Loucy (cell line): ENCODE results near the gene MACROD2.

Experiments used
- H2AFZ ChIP-seq: fragments of 200-600 bp; sonication (generic); 2 replicates; pipeline ENCODE4 v1.6.0; 2016; ENCODE audit warnings: antibody characterized with exemption, mild to moderate bottlenecking, low read length, moderate library complexity
- H3F3A ChIP-seq: fragments of 200-600 bp; 2 replicates; pipeline ENCODE4 v1.6.0; 2016; ENCODE audit warnings: antibody characterized with exemption, low read depth, mild to moderate bottlenecking
- H3K27me3 ChIP-seq: fragments of 200-600 bp; sonication (generic); 2 replicates; pipeline ENCODE4 v1.6.1; 2014; ENCODE audit warnings: low read length, mild to moderate bottlenecking; ENCODE audit not compliant: insufficient read depth, poor library complexity, severe bottlenecking
- H3K36me3 ChIP-seq: fragments of 200-600 bp; sonication (generic); 2 replicates; pipeline ENCODE4 v1.6.1; 2016; ENCODE audit warnings: low read length; ENCODE audit not compliant: insufficient read depth
- H3K4me1 ChIP-seq: fragments of 200-600 bp; sonication (generic); 2 replicates; pipeline ENCODE4 v1.5.1; 2014; ENCODE audit warnings: low read length, mild to moderate bottlenecking; ENCODE audit not compliant: insufficient read depth, poor library complexity, severe bottlenecking
- H3K4me2 ChIP-seq: fragments of 200-600 bp; sonication (generic); 2 replicates; pipeline ENCODE4 v1.6.0; 2014; ENCODE audit warnings: antibody characterized with exemption, low read length, low read depth, mild to moderate bottlenecking; ENCODE audit not compliant: poor library complexity, severe bottlenecking
- H3K4me3 ChIP-seq: fragments of 200-600 bp; sonication (generic); 2 replicates; pipeline ENCODE4 v1.5.1; 2014; ENCODE audit warnings: low read length, mild to moderate bottlenecking, mixed read lengths; ENCODE audit not compliant: poor library complexity, severe bottlenecking
- H3K79me2 ChIP-seq: fragments of 200-600 bp; sonication (generic); 2 replicates; pipeline ENCODE4 v1.6.1; 2014; ENCODE audit warnings: low read length; ENCODE audit not compliant: insufficient read depth
- H3K9ac ChIP-seq: fragments of 200-600 bp; sonication (generic); 2 replicates; pipeline ENCODE4 v1.6.0; 2014; ENCODE audit warnings: mild to moderate bottlenecking, low read depth, low read length, moderate library complexity; ENCODE audit not compliant: poor library complexity, severe bottlenecking
- H3K9me2 ChIP-seq: fragments of 200-600 bp; sonication (generic); replicated peaks from 2 replicates; pipeline ENCODE4 v1.6.1; 2016; ENCODE audit warnings: low read depth, low read length, mixed read lengths
- H3K9me3 ChIP-seq: fragments of 200-600 bp; sonication (generic); 2 replicates; pipeline ENCODE4 v1.6.1; 2014; ENCODE audit warnings: mild to moderate bottlenecking, antibody characterized with exemption, low read length, low read depth; ENCODE audit not compliant: insufficient read depth
- H4K20me1 ChIP-seq: fragments of 200-600 bp; sonication (generic); 2 replicates; pipeline ENCODE4 v1.6.0; 2014; ENCODE audit warnings: antibody characterized with exemption, low read length, mild to moderate bottlenecking; ENCODE audit not compliant: insufficient read depth, poor library complexity, severe bottlenecking
- CTCF ChIP-seq: fragments of 200-600 bp; sonication (generic); conservative IDR thresholded peaks from 2 replicates; pipeline ENCODE4 v1.5.1; 2014; ENCODE audit warnings: mild to moderate bottlenecking, antibody characterized with exemption, low read length
- EZH2phosphoT487 ChIP-seq: fragments of 200-600 bp; IDR thresholded peaks from 2 replicates; pipeline ENCODE4 v1.6.1; 2018; ENCODE audit warnings: antibody characterized with exemption, mild to moderate bottlenecking, moderate library complexity, borderline replicate concordance

Gene MACROD2

GRCh38 chr20:14947946-14948345 is 952.6 kb downstream of the MACROD2 start:
- no peak overlapping the region for H2AFZ ChIP-seq
- no peaks in the 10 kb centered on the region for H3K27me3 ChIP-seq
- no peaks in the 10 kb centered on the region for H3K36me3 ChIP-seq
- TF ChIP-seq CTCF (no peak), EZH2phosphoT487 (no peak)
- H3K4me3 ChIP-seq: no peak overlapping the region
- H3K79me2 ChIP-seq: no peaks in the 10 kb centered on the region
- H3K9me3 ChIP-seq: no peaks in the 10 kb centered on the region
- H4K20me1 ChIP-seq: no peaks in the 10 kb centered on the region
- no peak overlapping the region for H3K9ac ChIP-seq
- no peaks in the 10 kb centered on the region for H3F3A ChIP-seq
- no peaks in the 10 kb centered on the region for H3K9me2 ChIP-seq
- H3K4me2 ChIP-seq: no peak overlapping the region
- H3K4me1 ChIP-seq: no peaks in the 10 kb centered on the region

GRCh38 chr20:14948416-14948815 is 953.1 kb downstream of the MACROD2 start:
- no peaks in the 10 kb centered on the region for H3F3A ChIP-seq
- H3K79me2 ChIP-seq: no peaks in the 10 kb centered on the region
- H3K9me2 ChIP-seq: no peaks in the 10 kb centered on the region
- H3K27me3 ChIP-seq: no peaks in the 10 kb centered on the region
- no peak overlapping the region for H3K4me3 ChIP-seq
- H4K20me1 ChIP-seq: no peaks in the 10 kb centered on the region
- peak; percentile 9; the same call in 1 of the 2 replicates for TF ChIP-seq CTCF
- no peak for TF ChIP-seq EZH2phosphoT487
- no peaks in the 10 kb centered on the region for H3K4me1 ChIP-seq
- H3K9ac ChIP-seq: no peak overlapping the region
- no peaks in the 10 kb centered on the region for H3K36me3 ChIP-seq
- no peak overlapping the region for H2AFZ ChIP-seq
- no peaks in the 10 kb centered on the region for H3K9me3 ChIP-seq
- no peak overlapping the region for H3K4me2 ChIP-seq

- TF ChIP-seq CTCF: no peak
- TF ChIP-seq EZH2phosphoT487: no peak
- Histone ChIP-seq H4K20me1 (no peaks in the 10 kb centered on the region), H3K9me3 (no peaks in the 10 kb centered on the region)
Observed at GRCh38 chr20:14950633-14951032, 955.3 kb downstream of the MACROD2 start.

More at GRCh38 chr20:14950633-14951032, 955.3 kb downstream of the MACROD2 start:
- Histone ChIP-seq H3K27me3 (no peaks in the 10 kb centered on the region), H3K9me2 (no peaks in the 10 kb centered on the region), H2AFZ (no peak overlapping the region), H3K36me3 (no peaks in the 10 kb centered on the region), H3K4me2 (no peak overlapping the region), H3K9ac (no peak overlapping the region), H3K4me3 (no peak overlapping the region), H3K79me2 (no peaks in the 10 kb centered on the region), H3F3A (no peaks in the 10 kb centered on the region), H3K4me1 (no peaks in the 10 kb centered on the region)
